Left ventricle myocardium inferior (tissue), 1 donor: ENCODE data around the gene CLK1. TPM values are rescaled to one million over a fixed set of nuclear protein-coding genes. Genes with fewer than 3 reads are reported as not detected.

Source experiments
- DNase-seq: peaks from one replicate; pipeline ENCODE4 v3.0.0-alpha.2; 2020
- H3K27ac ChIP-seq: fragments of 200-600 bp; replicated peaks from 2 replicates; pipeline ENCODE4 v1.8.0; 2021
- H3K27me3 ChIP-seq: fragments of 200-600 bp; 2 replicates; pipeline ENCODE4 v1.8.0; 2021; ENCODE audit warnings: low read depth
- H3K36me3 ChIP-seq: fragments of 200-600 bp; 2 replicates; pipeline ENCODE4 v1.8.0; 2021
- H3K4me1 ChIP-seq: fragments of 200-600 bp; 2 replicates; pipeline ENCODE4 v1.8.0; 2021
- H3K4me3 ChIP-seq: fragments of 200-600 bp; 2 replicates; pipeline ENCODE4 v1.8.0; 2021; ENCODE audit warnings: mild to moderate bottlenecking, moderate library complexity
- H3K9me3 ChIP-seq: fragments of 200-600 bp; replicated peaks from 2 replicates; pipeline ENCODE4 v1.8.0; 2021
- intact Hi-C: fragments of 100-400 bp; cut with micrococcal nuclease; formaldehyde crosslinking; loops from one replicate; pipeline ENCODE4 v1.11.0; 2022
- total RNA-seq: library from RNA; stranded (reverse); fragmentation: NEBNext Ultra II Directional; extraction: Animal tissue kit (Norgen Biotek cat#: 25700); gene quantifications from one replicate; pipeline ENCODE4 v1.2.1, GENCODE V29; 2021
- TF ChIP-seq, protein P1 (sequence below): fragments of 200-600 bp; IDR thresholded peaks from 2 replicates; pipeline ENCODE4 v1.8.0; 2021; ENCODE audit warnings: antibody characterized with exemption, mild to moderate bottlenecking, borderline replicate concordance
- donor health status: DM: no; HTN: yes; CAD: no; lungs with severe emphysema.

Gene CLK1
- total RNA-seq, 1 donor from 2014 or later = 42.8 TPM

GRCh38 chr2:200850512-200851256 is 13.8 kb downstream of the CLK1 start:
- Histone ChIP-seq H3K27me3 (no peaks in the 10 kb centered on the region), H3K4me3 (no peak overlapping the region), H3K27ac (no peak overlapping the region), H3K9me3 (no peaks in the 10 kb centered on the region), H3K36me3 (peaks cover 52% of the 10 kb centered on the region), H3K4me1 (peaks cover 2% of the 10 kb centered on the region)
- TF ChIP-seq, protein P1, sequence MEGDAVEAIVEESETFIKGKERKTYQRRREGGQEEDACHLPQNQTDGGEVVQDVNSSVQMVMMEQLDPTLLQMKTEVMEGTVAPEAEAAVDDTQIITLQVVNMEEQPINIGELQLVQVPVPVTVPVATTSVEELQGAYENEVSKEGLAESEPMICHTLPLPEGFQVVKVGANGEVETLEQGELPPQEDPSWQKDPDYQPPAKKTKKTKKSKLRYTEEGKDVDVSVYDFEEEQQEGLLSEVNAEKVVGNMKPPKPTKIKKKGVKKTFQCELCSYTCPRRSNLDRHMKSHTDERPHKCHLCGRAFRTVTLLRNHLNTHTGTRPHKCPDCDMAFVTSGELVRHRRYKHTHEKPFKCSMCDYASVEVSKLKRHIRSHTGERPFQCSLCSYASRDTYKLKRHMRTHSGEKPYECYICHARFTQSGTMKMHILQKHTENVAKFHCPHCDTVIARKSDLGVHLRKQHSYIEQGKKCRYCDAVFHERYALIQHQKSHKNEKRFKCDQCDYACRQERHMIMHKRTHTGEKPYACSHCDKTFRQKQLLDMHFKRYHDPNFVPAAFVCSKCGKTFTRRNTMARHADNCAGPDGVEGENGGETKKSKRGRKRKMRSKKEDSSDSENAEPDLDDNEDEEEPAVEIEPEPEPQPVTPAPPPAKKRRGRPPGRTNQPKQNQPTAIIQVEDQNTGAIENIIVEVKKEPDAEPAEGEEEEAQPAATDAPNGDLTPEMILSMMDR = no peak
- intact Hi-C loops = no loop called here
- no peak for DNase-seq

DNA sequence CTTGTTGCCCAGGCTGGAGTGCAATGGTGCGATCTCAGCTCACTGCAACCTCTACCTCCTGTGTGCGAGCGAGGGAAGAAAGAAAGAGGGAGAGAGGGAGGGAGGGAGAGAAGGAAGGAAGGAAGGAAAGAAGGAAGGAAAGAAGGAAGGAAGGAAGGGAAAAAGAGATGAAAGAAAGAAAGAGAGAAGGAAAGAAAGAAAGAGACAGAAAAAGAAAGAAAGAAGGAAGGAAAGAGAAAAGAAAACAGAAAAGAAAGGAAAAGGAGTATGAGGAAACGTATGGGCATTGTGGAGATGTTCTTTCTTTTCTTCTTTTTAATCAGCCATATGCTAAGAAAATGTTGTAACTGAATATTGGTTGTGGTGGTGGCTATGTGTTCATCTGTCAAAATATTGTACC is 16.5 kb downstream of the CLK1 start:
- Histone ChIP-seq H3K4me1 (no peaks in the 10 kb centered on the region), H3K9me3 (no peaks in the 10 kb centered on the region), H3K36me3 (peaks cover 25% of the 10 kb centered on the region), H3K27me3 (no peaks in the 10 kb centered on the region), H3K4me3 (no peak overlapping the region), H3K27ac (no peak overlapping the region)
- intact Hi-C loops = no loop called here
- no peak for DNase-seq
- TF ChIP-seq, protein P1 = no peak

DNA sequence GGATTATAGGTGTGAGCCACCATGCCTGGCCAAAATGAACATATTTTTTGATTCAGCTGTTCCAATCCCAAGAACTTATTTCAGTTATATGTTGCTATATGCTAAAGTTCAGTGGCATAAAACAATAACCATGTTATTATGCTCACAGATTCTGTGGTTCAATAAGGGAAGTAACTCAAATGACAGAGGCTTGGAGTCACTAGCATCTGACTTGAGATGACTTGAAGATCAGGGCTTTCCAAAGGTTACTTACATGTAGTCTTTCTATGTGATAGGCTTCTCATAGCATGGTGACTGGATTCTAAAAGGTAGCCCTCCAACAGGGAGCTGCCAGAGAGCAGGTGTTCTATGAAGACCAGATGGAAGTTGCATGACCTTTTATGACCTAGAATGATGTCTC is 17.2 kb downstream of the CLK1 start:
- TF ChIP-seq, protein P1 = no peak
- no peak for DNase-seq
- H3K9me3 ChIP-seq = no peaks in the 10 kb centered on the region
- intact Hi-C loops = no loop called here
- no peaks in the 10 kb centered on the region for H3K27me3 ChIP-seq
- H3K36me3 ChIP-seq = peaks cover 18% of the 10 kb centered on the region
- no peaks in the 10 kb centered on the region for H3K4me1 ChIP-seq
- no peak overlapping the region for H3K4me3 ChIP-seq
- no peak overlapping the region for H3K27ac ChIP-seq

GRCh38 chr2:200845669-200846325 is 18.7 kb downstream of the CLK1 start:
- no peaks in the 10 kb centered on the region for H3K4me1 ChIP-seq
- intact Hi-C loops = no loop called here
- TF ChIP-seq, protein P1 = no peak

DNA sequence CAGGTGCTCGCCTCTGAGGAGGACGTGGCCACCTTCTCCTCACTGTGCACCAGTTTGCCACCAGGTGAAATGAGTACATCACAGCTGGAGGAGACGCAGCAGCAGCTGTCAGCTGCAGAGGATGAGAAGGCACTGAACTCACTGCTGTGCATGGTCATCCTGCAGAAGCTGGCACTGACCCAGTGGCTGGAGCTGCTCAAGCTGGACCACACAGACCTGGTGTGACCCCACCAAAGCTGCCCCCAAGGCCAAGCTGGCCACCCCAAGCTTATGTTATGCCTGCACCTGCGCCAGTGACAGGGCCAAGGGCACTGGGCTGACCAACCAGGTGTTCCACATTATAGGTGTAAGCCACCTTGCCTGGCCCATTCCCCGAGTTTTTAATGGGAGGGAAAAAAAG is 19.3 kb downstream of the CLK1 start:
- no peaks in the 10 kb centered on the region for H3K27me3 ChIP-seq
- intact Hi-C loops = no loop called here
- no peaks in the 10 kb centered on the region for H3K4me1 ChIP-seq
- H3K27ac ChIP-seq = no peak overlapping the region
- no peak for DNase-seq
- H3K4me3 ChIP-seq = no peak overlapping the region
- TF ChIP-seq, protein P1 = no peak
- H3K9me3 ChIP-seq = no peaks in the 10 kb centered on the region
- no peaks in the 10 kb centered on the region for H3K36me3 ChIP-seq

More at GRCh38 chr2:200845669-200846325, 18.7 kb downstream of the CLK1 start:
- peaks cover 3% of the 10 kb centered on the region for H3K36me3 ChIP-seq
- no peak overlapping the region for H3K4me3 ChIP-seq
- no peak overlapping the region for H3K27ac ChIP-seq
- DNase-seq = no peak
- H3K27me3 ChIP-seq = no peaks in the 10 kb centered on the region
- H3K9me3 ChIP-seq = no peaks in the 10 kb centered on the region
